NT2/D1 (cell line): ENCODE measurements around the gene C6orf118.

Experiments used
- SUZ12 ChIP-seq: IDR thresholded peaks from 2 replicates; pipeline ENCODE4 v1.6.1; 2011; ENCODE audit not compliant: insufficient read length, insufficient read depth; ENCODE audit errors: extremely low read depth
- YY1 ChIP-seq: IDR thresholded peaks from 2 replicates; pipeline ENCODE4 v1.6.1; 2011; ENCODE audit not compliant: insufficient read length, insufficient read depth
- ZNF274 ChIP-seq: IDR thresholded peaks from 2 replicates; pipeline ENCODE4 v1.6.1; 2011; ENCODE audit warnings: mild to moderate bottlenecking, low read depth, low read length

- TF ChIP-seq YY1, result no peak
- TF ChIP-seq SUZ12, result no peak
- no peak for TF ChIP-seq ZNF274
These were observed 8.9 kb downstream of the C6orf118 start for GRCh38 chr6:165300422-165300936.
